ENCODE results near the gene ARHGAP22.
A peak's percentile ranks its signal among the peaks of the same experiment; 100 is the strongest.
"Not testable (repeated sequence)": the region's sequence is repeated elsewhere in the genome, so short reads cannot be mapped to it uniquely, and the experiment has no call there.

ARHGAP22 gene, protein sequence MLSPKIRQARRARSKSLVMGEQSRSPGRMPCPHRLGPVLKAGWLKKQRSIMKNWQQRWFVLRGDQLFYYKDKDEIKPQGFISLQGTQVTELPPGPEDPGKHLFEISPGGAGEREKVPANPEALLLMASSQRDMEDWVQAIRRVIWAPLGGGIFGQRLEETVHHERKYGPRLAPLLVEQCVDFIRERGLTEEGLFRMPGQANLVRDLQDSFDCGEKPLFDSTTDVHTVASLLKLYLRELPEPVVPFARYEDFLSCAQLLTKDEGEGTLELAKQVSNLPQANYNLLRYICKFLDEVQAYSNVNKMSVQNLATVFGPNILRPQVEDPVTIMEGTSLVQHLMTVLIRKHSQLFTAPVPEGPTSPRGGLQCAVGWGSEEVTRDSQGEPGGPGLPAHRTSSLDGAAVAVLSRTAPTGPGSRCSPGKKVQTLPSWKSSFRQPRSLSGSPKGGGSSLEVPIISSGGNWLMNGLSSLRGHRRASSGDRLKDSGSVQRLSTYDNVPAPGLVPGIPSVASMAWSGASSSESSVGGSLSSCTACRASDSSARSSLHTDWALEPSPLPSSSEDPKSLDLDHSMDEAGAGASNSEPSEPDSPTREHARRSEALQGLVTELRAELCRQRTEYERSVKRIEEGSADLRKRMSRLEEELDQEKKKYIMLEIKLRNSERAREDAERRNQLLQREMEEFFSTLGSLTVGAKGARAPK

GRCh38 chr10:48604991-48605508, at the start of gene ARHGAP22:
ARHGAP22 (minus strand) TSS chr10:48605073; CDS start chr10:48604796, 277 bp downstream.
- no peak for DNase-seq (ENCODE audit: low read depth in 2 of 2)

- DNase-seq (ENCODE audit: low read depth in 2 of 2): no peak
These were observed 49.2 kb upstream of the ARHGAP22 start for GRCh38 chr10:48653944-48654698.

DNA sequence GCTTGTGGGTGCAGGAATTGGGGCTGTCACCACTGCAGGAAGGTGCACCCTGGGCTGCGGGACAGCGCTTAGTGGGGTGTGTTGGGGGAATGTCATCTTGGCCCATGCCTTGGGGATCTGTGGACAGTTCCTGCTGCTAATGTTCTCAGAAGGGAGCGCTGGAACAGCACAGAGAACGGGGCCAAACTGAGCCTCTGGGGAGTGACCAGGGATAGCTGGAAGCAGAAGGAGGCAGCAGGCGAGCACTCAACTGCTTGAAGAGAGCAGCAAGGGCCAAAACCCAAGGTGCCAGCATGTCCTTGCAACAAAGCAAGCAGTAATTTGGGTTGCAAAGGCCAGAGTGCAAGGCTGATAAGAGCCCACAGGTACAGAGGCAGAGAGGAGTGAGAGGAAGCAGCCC, 48.5 kb upstream of the ARHGAP22 start:
- no peak for DNase-seq (ENCODE audit: low read depth in 2 of 2)

GRCh38 chr10:48652344-48652743, 47.5 kb upstream of the ARHGAP22 start:
- DNase-seq (ENCODE audit: low read depth in 2 of 2): no peak

- DNase-seq (ENCODE audit: low read depth in 2 of 2): no peak
These were observed 47.0 kb upstream of the ARHGAP22 start for GRCh38 chr10:48651839-48652238.

DNA sequence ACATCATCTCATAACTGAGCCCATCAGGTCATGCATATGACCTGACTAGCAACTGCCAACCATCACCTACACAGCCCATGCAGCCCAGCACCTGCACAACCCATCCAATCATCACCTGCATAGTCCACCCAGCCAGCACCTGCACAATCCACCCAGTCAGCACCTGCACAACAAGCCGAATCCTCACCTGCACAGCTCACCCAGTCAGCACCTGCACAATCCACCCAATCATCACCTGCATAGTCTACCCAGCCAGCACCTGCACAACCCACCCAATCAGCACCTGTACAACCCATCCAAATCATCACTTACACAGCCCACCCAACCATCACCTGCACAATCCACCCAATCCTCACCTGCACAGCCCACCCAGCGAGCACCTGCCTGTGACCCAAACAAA, 46.4 kb upstream of the ARHGAP22 start:
- no peak for DNase-seq (ENCODE audit: low read depth in 2 of 2)

- no peak for DNase-seq (ENCODE audit: low read depth in 2 of 2)
These were observed 44.6 kb upstream of the ARHGAP22 start for GRCh38 chr10:48649349-48649944.

DNA sequence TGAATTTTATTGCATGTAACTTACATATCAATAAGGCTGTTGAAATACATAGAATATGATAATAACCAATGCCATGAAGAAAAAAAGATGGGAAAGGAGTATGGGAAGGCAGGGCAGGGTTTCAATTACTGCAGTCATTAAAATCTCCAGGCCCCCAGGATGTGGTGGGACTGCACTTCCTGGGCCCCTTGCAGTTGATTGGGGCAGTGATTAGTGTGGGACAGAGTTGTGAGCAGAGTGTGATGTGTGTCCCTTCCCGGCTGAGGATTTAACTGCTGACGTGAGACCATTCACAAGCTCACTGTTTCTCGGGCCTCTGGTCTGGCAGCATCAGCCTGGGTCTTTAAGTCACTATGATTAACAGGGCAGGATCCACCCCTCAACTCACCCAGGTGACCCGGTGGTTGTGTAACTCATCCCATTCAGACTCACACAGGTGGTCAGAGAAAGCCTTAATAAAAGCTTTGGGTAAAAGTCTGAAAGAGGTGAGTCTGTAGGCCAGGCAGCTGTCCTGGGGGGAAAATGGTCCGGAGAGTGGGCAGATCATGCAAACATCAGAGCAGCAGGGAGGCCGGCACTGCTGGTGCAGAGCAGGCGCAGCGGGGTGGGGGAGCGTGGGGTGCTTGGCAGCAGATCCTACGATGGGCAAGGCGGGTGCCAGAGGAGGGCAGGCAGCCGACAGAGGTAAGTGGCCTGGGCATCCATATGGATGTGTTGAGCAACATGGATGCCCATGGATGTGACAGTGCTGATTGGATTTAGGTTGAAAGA, 43.5 kb upstream of the ARHGAP22 start:
- no peak for DNase-seq (ENCODE audit: low read depth in 2 of 2)

GRCh38 chr10:48647073-48647472, 42.2 kb upstream of the ARHGAP22 start:
- not testable (repeated sequence) for DNase-seq (ENCODE audit: low read depth in 2 of 2)

DNA sequence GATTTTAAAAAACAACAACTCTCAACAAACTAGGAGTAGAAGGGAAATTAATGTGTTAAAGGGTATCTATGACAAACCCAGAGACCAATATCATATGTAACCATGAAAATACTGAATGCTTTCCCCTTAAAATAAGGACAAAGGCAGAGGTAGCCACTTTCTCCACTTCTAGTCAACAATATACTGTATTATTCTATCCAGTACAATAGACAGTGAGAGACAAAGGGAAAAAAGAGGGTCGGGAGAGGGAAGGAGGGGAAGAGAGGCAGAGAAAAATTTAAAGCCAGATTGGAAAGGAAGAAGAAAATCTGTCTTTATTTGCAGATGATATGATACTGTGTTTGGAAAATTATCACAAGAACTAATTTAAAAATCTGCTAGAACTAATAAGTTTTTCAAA, 40.7 kb upstream of the ARHGAP22 start:
- DNase-seq (ENCODE audit: low read depth in 2 of 2): no peak

- DNase-seq (ENCODE audit: low read depth in 2 of 2): not testable (repeated sequence)
These were observed 36.3 kb upstream of the ARHGAP22 start for GRCh38 chr10:48641099-48641690.

DNA sequence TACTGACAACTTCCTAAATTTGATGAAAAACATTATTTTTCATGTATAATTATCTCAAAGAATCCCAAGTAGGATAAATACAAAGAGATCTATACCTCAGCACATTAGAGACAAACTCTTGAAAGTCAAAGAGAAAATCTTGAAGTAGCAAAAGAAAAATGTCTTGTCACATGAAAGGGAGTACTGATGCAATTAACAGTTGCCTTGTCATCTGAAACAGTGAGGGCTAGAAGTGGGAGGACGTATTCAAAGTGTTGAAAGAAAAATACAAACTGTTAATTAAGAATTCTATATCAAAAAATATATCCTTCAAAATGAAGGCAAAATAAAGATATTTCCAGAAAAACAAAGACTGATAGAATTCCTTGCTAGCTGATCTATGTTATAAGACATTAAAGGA, 35.5 kb upstream of the ARHGAP22 start:
- no peak for DNase-seq (ENCODE audit: low read depth in 2 of 2)

GRCh38 chr10:48639632-48640031, 34.8 kb upstream of the ARHGAP22 start:
- no peak for DNase-seq (ENCODE audit: low read depth in 2 of 2)

DNA sequence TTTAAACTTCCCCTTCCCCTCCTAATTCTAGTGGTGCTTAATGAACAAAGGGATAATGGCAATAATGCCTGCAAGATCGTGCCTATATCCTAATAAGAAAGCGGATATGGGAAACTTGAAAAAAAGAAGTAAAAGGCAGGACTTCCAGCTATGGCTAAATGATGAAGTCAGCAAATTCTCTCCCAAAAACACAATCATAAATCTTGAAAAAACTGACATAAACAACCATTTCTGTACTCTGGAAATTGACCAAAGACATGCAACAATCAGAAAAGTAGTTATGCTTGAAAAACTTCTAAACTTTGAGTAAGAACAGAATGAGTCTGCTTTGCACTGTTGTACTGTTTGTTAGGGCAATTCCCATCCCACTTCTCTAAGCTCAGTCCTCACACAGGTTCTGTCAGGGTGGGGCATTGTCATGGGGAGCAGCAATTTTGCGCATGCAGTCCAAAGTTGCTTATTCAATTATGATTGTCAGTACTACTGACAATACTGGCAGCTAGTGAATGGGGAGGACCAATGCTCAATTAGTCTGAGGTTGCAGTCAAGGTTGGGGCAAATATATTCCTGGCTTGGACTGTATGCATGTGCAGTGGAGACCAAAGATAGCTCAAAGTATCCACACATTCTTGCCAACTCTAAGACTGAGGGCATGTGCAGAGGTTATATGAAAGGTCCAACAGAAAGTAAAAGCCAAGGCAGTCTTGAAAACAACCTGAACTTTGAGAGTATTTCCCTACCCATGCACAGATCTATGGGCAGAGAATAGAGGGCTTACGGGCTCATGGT, 34.1 kb upstream of the ARHGAP22 start:
- no peak for DNase-seq (ENCODE audit: low read depth in 2 of 2)

GRCh38 chr10:48638158-48638557, 33.3 kb upstream of the ARHGAP22 start:
- DNase-seq (ENCODE audit: low read depth in 2 of 2): no peak

DNA sequence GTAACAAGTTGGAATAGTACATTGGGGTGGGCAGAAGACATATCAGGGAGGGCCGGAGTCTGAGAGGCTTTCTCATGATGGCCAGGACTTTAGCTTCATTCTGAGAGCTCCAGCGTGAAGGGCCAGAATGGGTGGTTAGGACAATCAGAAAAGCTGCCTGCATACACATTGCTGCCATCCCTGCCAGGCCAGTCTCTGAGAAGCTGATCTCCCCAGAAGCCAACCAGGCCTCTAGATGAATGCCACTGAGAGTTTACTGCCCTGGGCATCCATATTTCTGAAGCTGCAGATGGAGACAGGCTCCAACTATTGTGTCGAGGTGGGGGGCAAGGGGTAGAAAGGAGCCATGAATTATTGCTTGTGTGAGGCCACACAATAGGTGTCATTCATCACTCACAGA, 32.0 kb upstream of the ARHGAP22 start:
- no peak for DNase-seq (ENCODE audit: low read depth in 2 of 2)

DNA sequence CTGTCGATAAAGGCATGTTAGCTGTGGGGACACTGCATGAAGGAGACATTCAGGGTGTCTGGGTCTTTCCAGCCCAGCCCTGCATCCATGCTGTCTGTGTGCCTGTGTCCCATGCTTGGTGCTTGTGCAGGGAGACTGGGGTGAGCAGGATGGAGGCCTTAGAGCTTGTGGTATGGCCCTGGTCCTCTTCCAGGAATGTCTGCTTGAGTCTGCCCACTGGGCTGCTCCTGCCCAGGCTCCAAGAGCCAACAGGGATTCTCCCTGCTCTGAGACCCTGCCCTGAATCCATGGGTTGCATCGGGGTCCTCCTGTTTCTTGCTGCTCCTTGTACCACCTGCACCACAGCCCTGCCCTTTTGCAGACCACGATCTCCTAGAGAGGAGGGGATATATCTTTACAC, 31.4 kb upstream of the ARHGAP22 start:
- no peak for DNase-seq (ENCODE audit: low read depth in 2 of 2)

DNA sequence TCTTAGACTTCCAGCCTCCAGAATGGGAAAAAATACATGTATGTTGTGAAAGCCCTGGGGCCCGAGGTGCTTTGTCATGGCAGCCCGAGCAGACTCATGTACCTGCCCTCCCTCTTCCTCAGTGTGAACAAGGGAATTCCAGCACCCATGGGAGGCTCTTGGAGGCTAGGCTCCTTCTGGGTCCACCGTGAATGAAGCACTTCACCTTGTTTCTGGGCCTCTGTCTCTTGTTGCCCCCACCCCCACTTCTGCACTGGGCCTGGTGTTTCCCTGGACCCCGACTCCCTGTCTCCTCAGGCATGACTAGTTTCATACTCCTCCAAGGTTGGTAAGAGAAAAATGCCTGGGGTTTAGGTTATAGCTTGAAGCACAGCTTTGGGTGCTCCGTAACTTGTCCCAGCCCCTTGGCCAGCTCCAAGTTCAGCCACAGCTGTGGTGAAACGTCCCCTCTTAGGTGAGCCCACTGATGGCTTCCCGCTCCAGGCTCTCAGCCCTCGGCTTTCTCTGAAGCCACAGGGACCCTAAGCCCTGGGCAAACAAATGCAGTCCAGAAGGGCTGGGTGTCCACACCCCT, 30.2 kb upstream of the ARHGAP22 start:
- DNase-seq (ENCODE audit: low read depth in 2 of 2): no peak

DNA sequence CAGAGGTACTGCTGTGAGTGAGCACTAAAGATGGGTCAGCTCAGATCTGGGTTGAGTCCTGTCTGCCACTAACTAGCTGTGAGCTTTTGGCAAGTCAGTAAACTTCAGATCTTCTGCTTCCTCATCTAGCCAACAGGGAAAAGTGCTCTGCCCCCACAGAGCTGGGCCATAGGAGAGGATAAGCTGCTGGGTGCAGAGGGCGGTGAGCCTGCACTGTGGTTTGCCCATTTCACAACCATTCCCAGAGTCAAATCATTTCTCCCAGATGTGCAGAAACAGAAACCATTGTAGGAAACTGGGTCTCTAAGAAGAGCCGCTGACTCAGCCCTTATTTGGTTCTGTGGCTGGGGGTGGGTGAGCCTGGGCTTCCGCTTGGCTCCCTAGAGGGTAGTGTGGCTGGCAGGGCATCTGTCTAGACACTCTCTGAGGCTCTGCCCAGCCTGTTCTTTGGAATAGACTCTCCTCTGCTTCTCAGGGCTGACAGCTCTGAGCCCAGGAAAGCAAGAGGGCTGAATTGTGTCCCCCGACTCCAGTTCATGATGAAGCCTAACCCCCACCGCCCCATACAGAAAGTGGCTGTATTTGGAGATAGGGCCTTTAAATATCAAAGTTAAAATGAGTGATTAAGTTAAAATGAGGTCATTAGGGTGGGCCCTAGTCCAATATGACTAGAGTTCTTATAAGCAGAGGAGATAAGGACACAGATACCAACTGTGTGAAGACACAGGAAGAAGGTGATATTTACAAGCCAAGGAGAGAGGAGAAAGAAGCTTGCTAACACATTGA, 29.5 kb upstream of the ARHGAP22 start:
- peak; percentile 75 to 77 for DNase-seq (ENCODE audit: low read depth in 2 of 2)

All from fibroblast of skin of left quadriceps (primary cell).